ENCODE measurements around the gene MEI1.

GRCh38 chr22:41830174-41830573 is 130.9 kb downstream of the MEI1 start:
- TF ChIP-seq POLR2A (IDR thresholded peaks at IDR 0.05) (no peak), CTCF (IDR thresholded peaks at IDR 0.05) (no peak)

All from testis (tissue), 2 donors.